Adrenal gland (tissue), 5 donors: ENCODE results near the gene LRIT3.

Source experiments
- CTCF ChIP-seq, 6 experiments: fragments of 450-650 bp in 4 of 6; fragments of 200-600 bp in 2 of 6; sonication (generic) in 1 of 6; IDR thresholded peaks; 1 replicate in 5 of 6; 2 replicates in 1 of 6; pipeline versions ENCODE4 v1.5.1 to v1.8.0; 2016 to 2021; ENCODE audit warnings: antibody characterized with exemption in 6 of 6, mild to moderate bottlenecking in 2 of 6, moderate library complexity in 1 of 6
- POLR2A ChIP-seq, 2 donors: fragments of 450-650 bp; IDR thresholded peaks; one replicate each; pipeline ENCODE4 v1.6.1; 2017; ENCODE audit warnings: antibody characterized with exemption in 2 of 2, mild to moderate bottlenecking in 2 of 2, moderate library complexity in 1 of 2
- donor health status: DM: no; HTN: no; CAD: no.

DNA sequence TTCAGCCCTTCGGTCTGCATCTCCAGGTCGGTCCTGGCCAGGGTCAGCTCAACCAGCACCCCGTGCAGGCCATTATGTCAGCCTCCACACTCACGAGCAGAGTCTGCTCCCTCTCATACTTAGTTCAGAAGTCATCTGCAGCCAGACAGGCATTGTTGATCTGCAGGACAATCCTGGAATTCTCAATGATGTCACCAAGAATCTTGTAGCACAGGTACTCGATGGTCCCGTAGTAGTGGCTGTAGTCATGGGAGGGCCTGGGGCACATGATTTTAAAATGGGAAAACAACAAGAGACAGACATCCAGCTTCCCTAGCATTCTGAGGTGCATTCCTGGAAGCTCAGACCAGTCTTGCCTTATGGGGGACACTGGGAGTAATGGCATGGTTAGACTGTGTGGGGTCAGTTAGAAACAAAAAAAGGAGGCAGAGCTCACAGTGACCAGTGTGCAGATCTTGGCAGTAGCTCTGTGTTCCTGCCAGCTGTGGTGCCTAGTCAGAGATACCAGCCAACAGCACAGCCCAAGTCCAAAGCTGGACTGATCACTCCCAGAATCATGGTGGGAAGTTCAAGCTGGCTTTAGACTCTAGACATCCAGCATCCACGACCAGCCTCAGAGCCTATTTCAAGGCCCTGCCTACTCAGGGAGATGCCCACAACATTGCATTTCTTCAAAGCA lies 31.9 kb downstream of the LRIT3 start:
- TF ChIP-seq CTCF (IDR thresholded peaks at IDR 0.05) (no peak), POLR2A (IDR thresholded peaks at IDR 0.05) (no peak)
